Tongue (tissue), 3 donors: ENCODE results near the gene ZNF224. TPM values are rescaled to one million over a fixed set of nuclear protein-coding genes. Genes with fewer than 3 reads are reported as not detected.
A peak's percentile ranks its signal among the peaks of the same experiment; 100 is the strongest.

Experiments used
- DNase-seq: peaks from one replicate; pipeline ENCODE4 v3.0.0-alpha.2; 2015
- small RNA-seq: library from RNA; depleted of rRNA; stranded (forward); fragments of <200 nt; gene quantifications from one replicate; pipeline ENCODE3, GENCODE V24; 2014; ENCODE audit warnings: low replicate concordance
- total RNA-seq: library from RNA; depleted of rRNA; stranded (reverse); fragments of >200 nt; gene quantifications from one replicate; pipeline ENCODE4 v1.2.3, GENCODE V29; 2014

ZNF224 gene
- total RNA-seq, 1 donor from 2014 or later = 50.3 TPM

GRCh38 chr19:44131955-44132354 is 37.8 kb downstream of the ZNF224 start:
- no peak for DNase-seq

- peak; percentile 95 for DNase-seq
These were observed 47.3 kb downstream of the ZNF224 start, which contains the start of gene ZNF234 for GRCh38 chr19:44141191-44142058. Gene ZNF234 (plus strand): TSS chr19:44141554. CDS start chr19:44144633, 3,079 bp downstream.

GRCh38 chr19:44142059-44142433 is 47.9 kb downstream of the ZNF224 start:
- no peak for DNase-seq

- DNase-seq = no peak
These were observed 55.6 kb downstream of the ZNF224 start for GRCh38 chr19:44149776-44150175.

- no peak for DNase-seq
These were observed 57.3 kb downstream of the ZNF224 start for GRCh38 chr19:44151491-44151890.

GRCh38 chr19:44156475-44156874 is 62.3 kb downstream of the ZNF224 start:
- DNase-seq = no peak

Small RNA genes within 50 kb of the gene (small RNA-seq; reads per million reads assigned to genes)
- gene RNU6-902P = not detected

Other genes with a start within 250 kb of the ZNF224 start
- 1.6 TPM for gene ZNF404, start 210.4 kb upstream of the ZNF224 start, total RNA-seq
- gene ZNF45, start 159.1 kb upstream of the ZNF224 start, total RNA-seq = 14.6 TPM
- gene ZNF221, start 143.1 kb upstream of the ZNF224 start, total RNA-seq = 8.8 TPM
- gene ZNF155, start 110.2 kb upstream of the ZNF224 start, total RNA-seq = 11.1 TPM
- 5.3 TPM for gene ZNF230, start 91.4 kb upstream of the ZNF224 start, total RNA-seq
- gene ZNF222, start 69.0 kb upstream of the ZNF224 start, total RNA-seq = 3.2 TPM
- 12.1 TPM for gene ZNF223, start 42.3 kb upstream of the ZNF224 start, total RNA-seq
- 3.9 TPM for gene ZNF284, start 22.2 kb upstream of the ZNF224 start, total RNA-seq
- 7.2 TPM for gene ZNF225, start 19.0 kb downstream of the ZNF224 start, total RNA-seq
- gene ZNF234, start 47.2 kb downstream of the ZNF224 start, total RNA-seq = 10.7 TPM
- gene ZNF226, start 70.7 kb downstream of the ZNF224 start, total RNA-seq = 13.3 TPM
- gene ZNF227, start 118.2 kb downstream of the ZNF224 start, total RNA-seq = 23.4 TPM
- 1.9 TPM for gene ZNF233, start 165.5 kb downstream of the ZNF224 start, total RNA-seq
- gene ZNF235, start 210.7 kb downstream of the ZNF224 start, total RNA-seq = 10.9 TPM